NT2/D1 (cell line): ENCODE results near the gene PPP1R36.

Experiments
- SUZ12 ChIP-seq: IDR thresholded peaks from 2 replicates; pipeline ENCODE4 v1.6.1; 2011; ENCODE audit not compliant: insufficient read length, insufficient read depth; ENCODE audit errors: extremely low read depth
- YY1 ChIP-seq: IDR thresholded peaks from 2 replicates; pipeline ENCODE4 v1.6.1; 2011; ENCODE audit not compliant: insufficient read length, insufficient read depth

GRCh38 chr14:64574371-64575107 lies 24.8 kb downstream of the PPP1R36 start:
- no peak for TF ChIP-seq SUZ12
- TF ChIP-seq YY1 = no peak
